ENCODE results near the gene RAPGEF1. TPM values are rescaled to one million over a fixed set of nuclear protein-coding genes. Genes with fewer than 3 reads are reported as not detected.
A peak's percentile ranks its signal among the peaks of the same experiment; 100 is the strongest.

Gene RAPGEF1
- total and polyA plus RNA-seq, 11 donors = 50.6 to 161 (median 115) TPM

DNA sequence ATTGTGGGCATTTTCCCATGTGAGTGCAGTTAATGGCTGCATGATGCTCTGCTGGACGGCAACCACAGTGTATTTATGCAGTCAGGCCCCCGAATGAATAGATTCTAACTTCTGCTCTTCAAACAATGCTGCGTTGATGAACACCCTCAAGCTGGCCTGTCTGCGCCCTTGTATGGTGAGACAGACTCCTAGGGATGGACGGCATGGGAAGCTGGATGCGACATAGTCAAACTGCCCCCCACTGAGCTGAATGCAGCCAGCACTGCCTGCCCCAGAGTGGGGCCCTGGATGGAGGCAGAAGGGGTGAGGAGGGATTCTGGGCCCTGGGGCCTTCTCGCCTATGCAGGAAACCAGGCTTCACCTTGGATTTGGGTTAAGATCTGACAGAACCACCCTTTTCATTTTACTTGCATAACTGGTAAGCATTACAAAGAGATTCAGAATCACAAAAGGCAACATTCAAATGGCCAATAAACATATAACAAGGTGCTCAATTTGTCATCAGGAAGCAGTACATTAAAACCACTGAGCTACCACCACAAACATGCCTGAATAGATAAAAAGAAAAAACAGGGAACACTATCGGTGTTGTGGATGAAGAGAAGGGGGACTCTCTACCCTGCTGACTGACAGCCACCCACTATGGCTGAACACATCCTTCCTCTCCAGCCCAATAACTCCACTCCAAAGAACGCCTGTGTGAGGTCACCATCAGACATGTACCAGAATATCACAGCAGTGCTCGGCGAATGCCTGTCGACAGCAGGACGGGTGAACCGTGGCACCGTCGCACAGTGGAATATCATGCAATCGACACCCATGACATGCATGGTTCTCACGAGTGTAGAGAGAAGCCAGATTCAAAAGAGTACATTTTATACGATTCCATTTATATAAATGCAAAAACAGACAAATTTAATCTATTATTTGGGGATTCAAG is 79.1 kb downstream of the RAPGEF1 start:
- TF ChIP-seq, protein P1, sequence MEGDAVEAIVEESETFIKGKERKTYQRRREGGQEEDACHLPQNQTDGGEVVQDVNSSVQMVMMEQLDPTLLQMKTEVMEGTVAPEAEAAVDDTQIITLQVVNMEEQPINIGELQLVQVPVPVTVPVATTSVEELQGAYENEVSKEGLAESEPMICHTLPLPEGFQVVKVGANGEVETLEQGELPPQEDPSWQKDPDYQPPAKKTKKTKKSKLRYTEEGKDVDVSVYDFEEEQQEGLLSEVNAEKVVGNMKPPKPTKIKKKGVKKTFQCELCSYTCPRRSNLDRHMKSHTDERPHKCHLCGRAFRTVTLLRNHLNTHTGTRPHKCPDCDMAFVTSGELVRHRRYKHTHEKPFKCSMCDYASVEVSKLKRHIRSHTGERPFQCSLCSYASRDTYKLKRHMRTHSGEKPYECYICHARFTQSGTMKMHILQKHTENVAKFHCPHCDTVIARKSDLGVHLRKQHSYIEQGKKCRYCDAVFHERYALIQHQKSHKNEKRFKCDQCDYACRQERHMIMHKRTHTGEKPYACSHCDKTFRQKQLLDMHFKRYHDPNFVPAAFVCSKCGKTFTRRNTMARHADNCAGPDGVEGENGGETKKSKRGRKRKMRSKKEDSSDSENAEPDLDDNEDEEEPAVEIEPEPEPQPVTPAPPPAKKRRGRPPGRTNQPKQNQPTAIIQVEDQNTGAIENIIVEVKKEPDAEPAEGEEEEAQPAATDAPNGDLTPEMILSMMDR (IDR thresholded peaks at IDR 0.05) = no peak
- no peak for TF ChIP-seq POLR2A (IDR thresholded peaks at IDR 0.05)
- ATAC-seq = peak in 2 of 4 donors; percentile 42 to 50
- intact Hi-C loops (cut with DNase I) = loop anchor here in 1 of 10 donors (10.0 kb wide), 1 partner anchor 56 kb away; no protein-coding TSS in a partner anchor
- H3K27me3 ChIP-seq = no peaks in the 10 kb centered on the region
- H3K4me3 ChIP-seq = no peak overlapping the region
- peaks cover 18 to 85% (median 64%) of the 10 kb centered on the region in 12 donors for H3K4me1 ChIP-seq
- WGBS, 4 donors = 56 to 78% (median 58%) methylated on average over 18 to 19 of the region's 19 CpGs
- peak overlapping the region in 7 of 12 donors; percentile 1 to 48 (median 25) for H3K27ac ChIP-seq
- H3K36me3 ChIP-seq = peaks cover 0 to 4% (median 0%) of the 10 kb centered on the region in 9 donors
- peaks cover 0 to 7% (median 0%) of the 10 kb centered on the region in 12 donors for H3K9me3 ChIP-seq
- DNase-seq = peak in 1 of 5 donors; percentile 48

DNA sequence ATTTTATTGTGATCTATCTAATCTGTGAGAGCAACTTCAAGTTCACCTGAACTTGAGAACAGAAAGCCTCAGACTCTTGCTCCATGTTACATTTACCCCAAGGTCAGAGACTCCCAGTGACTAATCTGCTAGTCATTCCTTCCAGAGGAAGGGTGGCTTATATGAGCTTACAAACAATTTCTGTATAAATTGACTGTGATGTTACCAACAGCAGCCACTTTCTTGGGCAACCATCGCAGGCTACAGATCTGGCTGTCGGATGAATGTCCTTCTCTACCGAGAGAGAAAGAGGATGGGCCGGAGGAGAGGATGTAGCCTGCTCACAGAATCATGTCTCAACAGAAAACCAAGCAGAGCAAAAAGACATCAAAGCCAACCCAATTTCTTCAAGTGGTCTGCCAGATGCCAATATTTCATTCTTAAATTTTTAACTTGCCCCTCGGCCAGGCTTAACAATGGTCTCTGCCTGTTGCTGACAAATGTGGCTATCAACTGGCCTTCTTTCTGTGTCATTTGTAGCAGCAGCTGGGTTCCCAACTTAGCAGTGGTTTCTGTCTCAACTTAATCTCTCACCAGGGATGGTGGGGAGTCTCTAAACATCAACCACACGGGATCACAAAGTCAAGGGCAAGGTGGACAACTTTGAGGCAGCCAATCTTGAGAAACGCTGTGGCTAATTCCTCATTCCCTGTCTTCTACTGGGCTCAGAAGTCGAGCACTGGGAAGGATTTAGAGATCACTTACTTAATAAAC is 81.3 kb downstream of the RAPGEF1 start:
- Histone ChIP-seq H3K27me3 (no peaks in the 10 kb centered on the region), H3K4me1 (peaks cover 18 to 97% (median 75%) of the 10 kb centered on the region in 12 donors), H3K27ac (peak overlapping the region in 9 of 12 donors; percentile 11 to 88 (median 43)), H3K9me3 (no peaks in the 10 kb centered on the region), H3K36me3 (peaks cover 0 to 4% (median 0%) of the 10 kb centered on the region in 9 donors), H3K4me3 (no peak overlapping the region)
- TF ChIP-seq, protein P1 (IDR thresholded peaks at IDR 0.05) = no peak
- no peak for TF ChIP-seq POLR2A (IDR thresholded peaks at IDR 0.05)
- DNase-seq (no peak), ATAC-seq (peak in 1 of 4 donors; percentile 27)
- intact Hi-C loops (cut with DNase I) = loop anchor here in 1 of 10 donors (10.0 kb wide), 1 partner anchor 76 kb away; no protein-coding TSS in a partner anchor
- WGBS, 4 donors = 65 to 80% (median 68%) methylated on average over 8 of the region's 8 CpGs

DNA sequence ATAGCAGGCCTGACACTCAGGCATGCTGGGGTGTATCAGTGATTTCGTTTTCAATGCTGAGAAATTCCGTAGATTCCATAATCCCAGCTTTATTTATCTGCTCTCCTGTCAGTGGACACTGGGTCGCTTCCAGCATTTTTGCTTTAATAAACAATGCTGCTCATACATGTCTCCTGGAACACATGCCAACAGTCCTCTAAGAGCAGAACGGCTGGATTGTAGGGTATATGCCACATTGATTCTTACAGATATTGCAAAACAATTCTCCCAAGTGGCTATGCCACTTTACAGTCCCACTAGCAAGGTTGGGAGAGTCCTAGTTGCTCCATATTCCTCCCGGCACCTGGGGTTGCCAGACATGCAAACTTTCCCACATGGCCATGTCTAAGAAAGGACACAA is 81.9 kb downstream of the RAPGEF1 start:
- Histone ChIP-seq H3K27ac (peak overlapping the region in 6 of 12 donors; percentile 17 to 88 (median 46)), H3K4me3 (no peak overlapping the region), H3K27me3 (no peaks in the 10 kb centered on the region), H3K4me1 (peaks cover 18 to 98% (median 72%) of the 10 kb centered on the region in 12 donors), H3K36me3 (peaks cover 0 to 4% (median 0%) of the 10 kb centered on the region in 9 donors), H3K9me3 (no peaks in the 10 kb centered on the region)
- no peak for ATAC-seq
- 61 to 77% (median 66%) methylated on average over 5 of the region's 5 CpGs for WGBS, 4 donors
- intact Hi-C loops (cut with DNase I) = loop anchor here in 1 of 10 donors (10.0 kb wide), 1 partner anchor 77 kb away; no protein-coding TSS in a partner anchor
- TF ChIP-seq, protein P1 (IDR thresholded peaks at IDR 0.05) = no peak
- TF ChIP-seq POLR2A (IDR thresholded peaks at IDR 0.05) = no peak
- no peak for DNase-seq
